Measurements from ENCODE around the gene GALNT18.
A peak's percentile ranks its signal among the peaks of the same experiment; 100 is the strongest.

The GALNT18 gene

GRCh38 chr11:11621573-11622339 lies at the start of gene GALNT18:
Gene GALNT18 (minus strand): TSS chr11:11622005.
- TF ChIP-seq CTCF (conservative IDR thresholded peaks at IDR 0.05) (peak; percentile 28), ZFX (IDR thresholded peaks at IDR 0.05) (no peak)
- H3K27ac ChIP-seq = peak within 1 kb of the TSS; percentile 48

- no peak overlapping the region for H3K27ac ChIP-seq
- TF ChIP-seq CTCF (conservative IDR thresholded peaks at IDR 0.05) (no peak), ZFX (IDR thresholded peaks at IDR 0.05) (no peak)
Measured at GRCh38 chr11:11670574-11670973, 48.8 kb upstream of the GALNT18 start.

GRCh38 chr11:11669233-11669846 lies 47.5 kb upstream of the GALNT18 start:
- H3K27ac ChIP-seq = no peak overlapping the region
- no peak for TF ChIP-seq ZFX (IDR thresholded peaks at IDR 0.05)
- no peak for TF ChIP-seq CTCF (conservative IDR thresholded peaks at IDR 0.05)

GRCh38 chr11:11668781-11669180 lies 47.0 kb upstream of the GALNT18 start:
- TF ChIP-seq CTCF (conservative IDR thresholded peaks at IDR 0.05) (no peak), ZFX (IDR thresholded peaks at IDR 0.05) (no peak)
- H3K27ac ChIP-seq = no peak overlapping the region

- H3K27ac ChIP-seq = no peak overlapping the region
- TF ChIP-seq ZFX (IDR thresholded peaks at IDR 0.05) (no peak), CTCF (conservative IDR thresholded peaks at IDR 0.05) (no peak)
Measured at GRCh38 chr11:11668274-11668673, 46.5 kb upstream of the GALNT18 start.

GRCh38 chr11:11667056-11667455 lies 45.3 kb upstream of the GALNT18 start:
- no peak for TF ChIP-seq ZFX (IDR thresholded peaks at IDR 0.05)
- peak; percentile 24 for TF ChIP-seq CTCF (conservative IDR thresholded peaks at IDR 0.05)
- H3K27ac ChIP-seq = no peak overlapping the region

GRCh38 chr11:11665407-11665806 lies 43.6 kb upstream of the GALNT18 start:
- TF ChIP-seq CTCF (conservative IDR thresholded peaks at IDR 0.05) (no peak), ZFX (IDR thresholded peaks at IDR 0.05) (no peak)
- H3K27ac ChIP-seq = no peak overlapping the region
